Liver (tissue), 9 donors: Measurements from ENCODE around the gene PLEKHB2. TPM values are rescaled to one million over a fixed set of nuclear protein-coding genes. Genes with fewer than 3 reads are reported as not detected.

ENCODE experiments used
- DNase-seq: peaks from one replicate; pipeline ENCODE4 v3.0.0-alpha.2; 2017; ENCODE audit warnings: low spot score
- H3K27ac ChIP-seq, 2 donors: one replicate each; pipeline ENCODE4 v1.7.0; 2013; ENCODE audit warnings: inconsistent platforms in 2 of 2, low read length in 2 of 2, control low read depth in 1 of 2, low read depth in 1 of 2, mild to moderate bottlenecking in 1 of 2
- H3K27me3 ChIP-seq, 4 donors: one replicate each; pipeline versions ENCODE4 v1.6.1 to v1.7.0; 2013; ENCODE audit warnings: low read length in 3 of 4, inconsistent platforms in 1 of 4, mild to moderate bottlenecking in 1 of 4, moderate library complexity in 1 of 4; ENCODE audit not compliant: control insufficient read depth in 4 of 4, insufficient read depth in 4 of 4
- H3K36me3 ChIP-seq, 4 donors: one replicate each; pipeline versions ENCODE4 v1.6.1 to v1.7.0; 2013; ENCODE audit warnings: low read length in 3 of 4, mild to moderate bottlenecking in 3 of 4, low read depth in 1 of 4, moderate library complexity in 1 of 4; ENCODE audit not compliant: control insufficient read depth in 4 of 4, insufficient read depth in 3 of 4
- H3K4me1 ChIP-seq, 4 donors: one replicate each; pipeline versions ENCODE4 v1.6.1 to v1.7.0; 2013; ENCODE audit warnings: low read length in 3 of 4, mild to moderate bottlenecking in 3 of 4, moderate library complexity in 1 of 4; ENCODE audit not compliant: control insufficient read depth in 4 of 4, insufficient read depth in 4 of 4
- H3K4me3 ChIP-seq, 3 donors: one replicate each; pipeline versions ENCODE4 v1.6.1 to v1.7.0; 2013; ENCODE audit warnings: low read length in 3 of 3, control low read depth in 1 of 3, low read depth in 1 of 3, mild to moderate bottlenecking in 1 of 3
- H3K9ac ChIP-seq, 2 donors: one replicate each; pipeline ENCODE4 v1.7.0; 2013; ENCODE audit warnings: low read length in 2 of 2, mild to moderate bottlenecking in 2 of 2, moderate library complexity in 2 of 2, control low read depth in 1 of 2, low read depth in 1 of 2
- H3K9me3 ChIP-seq, 4 donors: one replicate each; pipeline versions ENCODE4 v1.6.1 to v1.7.0; 2013; ENCODE audit warnings: low read length in 3 of 4; ENCODE audit not compliant: control insufficient read depth in 4 of 4
- EGR1 ChIP-seq, 2 donors: IDR thresholded peaks; 2 replicates each; pipeline ENCODE4 v1.6.1; 2016 to 2018; ENCODE audit warnings: antibody characterized with exemption in 2 of 2, low read depth in 2 of 2
- FOXA1 ChIP-seq: IDR thresholded peaks from 2 replicates; pipeline ENCODE4 v1.6.1; 2016; ENCODE audit warnings: antibody characterized with exemption
- FOXA2 ChIP-seq: IDR thresholded peaks from 2 replicates; pipeline ENCODE4 v1.6.1; 2016; ENCODE audit warnings: antibody characterized with exemption
- GABPA ChIP-seq, 2 donors: IDR thresholded peaks in 1 of 2; conservative IDR thresholded peaks in 1 of 2; 2 replicates each; pipeline ENCODE4 v1.6.1; 2016; ENCODE audit warnings: antibody characterized with exemption in 2 of 2, mild to moderate bottlenecking in 1 of 2, moderate library complexity in 1 of 2
- HNF4A ChIP-seq, 2 donors: conservative IDR thresholded peaks; 2 replicates each; pipeline ENCODE4 v1.6.1; 2016; ENCODE audit warnings: antibody characterized with exemption in 2 of 2, mild to moderate bottlenecking in 2 of 2
- HNF4G ChIP-seq: IDR thresholded peaks from 2 replicates; pipeline ENCODE4 v1.6.1; 2016; ENCODE audit warnings: antibody characterized with exemption
- JUND ChIP-seq, 2 donors: IDR thresholded peaks; 2 replicates each; pipeline ENCODE4 v1.6.1; 2016; ENCODE audit warnings: antibody characterized with exemption in 2 of 2
- NR2F2 ChIP-seq: IDR thresholded peaks from 2 replicates; pipeline ENCODE4 v1.6.1; 2016; ENCODE audit warnings: antibody characterized with exemption
- RAD21 ChIP-seq, 2 donors: IDR thresholded peaks; 2 replicates each; pipeline ENCODE4 v1.6.1; 2016; ENCODE audit warnings: antibody characterized with exemption in 2 of 2, mild to moderate bottlenecking in 2 of 2
- RXRA ChIP-seq, 2 donors: IDR thresholded peaks; 2 replicates each; pipeline ENCODE4 v1.6.1; 2017 to 2018; ENCODE audit warnings: antibody characterized with exemption in 2 of 2, mild to moderate bottlenecking in 1 of 2
- SP1 ChIP-seq: IDR thresholded peaks from 2 replicates; pipeline ENCODE4 v1.6.1; 2018; ENCODE audit warnings: antibody characterized with exemption, mild to moderate bottlenecking
- TAF1 ChIP-seq: conservative IDR thresholded peaks from 2 replicates; pipeline ENCODE4 v1.6.1; 2016; ENCODE audit warnings: antibody characterized with exemption, mild to moderate bottlenecking
- YY1 ChIP-seq: IDR thresholded peaks from 2 replicates; pipeline ENCODE4 v1.6.1; 2016; ENCODE audit warnings: antibody characterized with exemption, mild to moderate bottlenecking
- WGBS: extraction: QIAGEN DNeasy Blood & Tissue Kit; methylation state at CpG from one replicate; pipeline ENCODE4 v1.1.7; 2013; 5-methylcytosine and 5-hydroxymethylcytosine counted together
- polyA plus RNA-seq, 2 donors: library from polyadenylated mRNA; stranded (reverse) in 1 of 2; unstranded in 1 of 2; fragments of 200-250 nt in 1 of 2; fragments of >200 nt in 1 of 2; fragmentation: Nextera tagmentation in 1 of 2; extraction: Ambion mirVana in 1 of 2; gene quantifications; one replicate each; pipeline versions ENCODE4 v1.2.1 to v1.2.3, GENCODE V29; 2013 to 2015
- total RNA-seq, 2 donors: library from RNA; depleted of rRNA; stranded (reverse); fragments of >200 nt; gene quantifications; one replicate each; pipeline ENCODE4 v1.2.3, GENCODE V29; 2014
- TF ChIP-seq, protein P1 (sequence below): IDR thresholded peaks from 2 replicates; pipeline ENCODE4 v1.6.1; 2016; ENCODE audit warnings: antibody characterized with exemption
- TF ChIP-seq, protein P2 (sequence below): IDR thresholded peaks from 2 replicates; pipeline ENCODE4 v1.6.1; 2016; ENCODE audit warnings: antibody characterized with exemption
- TF ChIP-seq, protein P3 (sequence below): fragments of 150-350 bp; IDR thresholded peaks from 2 replicates; pipeline ENCODE4 v1.5.1; 2017; ENCODE audit warnings: improper control_type of control experiment, low read depth, low read length; ENCODE audit not compliant: missing input control
- donor health status: healthy.
- donor health status: healthy.
- donor health status: healthy.
- donor health status: healthy.
- donor health status: healthy.

Gene PLEKHB2
- total and polyA plus RNA-seq, 4 donors = 8.6 to 34.9 (median 18.8) TPM

DNA sequence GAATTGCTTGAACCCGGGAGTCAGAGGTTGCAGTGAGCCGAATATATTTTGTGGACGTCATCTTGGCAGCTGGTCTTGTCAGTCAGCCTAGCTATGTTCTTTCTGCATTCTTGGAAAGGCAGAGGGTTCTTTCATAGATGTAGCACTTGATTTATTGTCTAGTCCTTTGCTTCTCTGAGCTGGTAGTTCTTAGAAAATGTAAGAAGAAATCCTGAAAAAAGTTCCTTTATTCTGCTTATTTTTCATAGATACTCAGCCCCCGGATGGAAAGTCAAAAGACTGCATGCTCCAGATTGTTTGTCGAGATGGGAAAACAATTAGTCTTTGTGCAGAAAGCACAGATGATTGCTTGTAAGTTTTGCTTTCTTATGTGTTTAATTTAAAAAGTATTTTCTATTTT is 21.3 kb downstream of the PLEKHB2 start:
- Histone ChIP-seq H3K27me3 (no peaks in the 10 kb centered on the region), H3K4me1 (no peaks in the 10 kb centered on the region), H3K27ac (no peak overlapping the region), H3K36me3 (peaks cover 8 to 44% (median 42%) of the 10 kb centered on the region in 4 donors), H3K9me3 (no peaks in the 10 kb centered on the region), H3K9ac (no peak overlapping the region), H3K4me3 (no peak overlapping the region)
- no peak for DNase-seq
- 95% methylated on average over 5 of the region's 5 CpGs for WGBS
- TF ChIP-seq GABPA (IDR thresholded peaks at IDR 0.05 in 1 of 2, conservative IDR thresholded peaks at IDR 0.05 in 1 of 2) = no peak
- TF ChIP-seq TAF1 = no peak

DNA sequence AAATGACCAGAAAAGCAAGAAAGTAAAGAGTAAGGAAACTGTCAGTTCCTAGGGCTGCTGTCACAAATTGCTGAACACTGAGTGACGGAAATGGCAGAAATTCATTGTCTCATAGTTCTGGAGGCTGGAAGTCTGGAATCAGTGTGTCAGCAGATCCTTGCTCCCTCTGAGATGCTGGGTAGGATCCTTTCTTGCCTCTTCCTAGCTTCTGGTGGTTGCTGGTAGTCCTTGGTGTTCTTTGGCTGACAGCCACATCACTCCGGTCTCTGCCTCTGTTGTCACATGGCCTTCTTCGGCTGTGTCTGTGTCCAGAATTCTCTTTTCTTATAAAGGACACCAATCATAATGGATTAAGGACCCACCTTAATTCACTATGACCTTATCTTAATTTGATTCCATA is 21.9 kb downstream of the PLEKHB2 start:
- WGBS = 97% methylated on average over 3 of the region's 3 CpGs
- Histone ChIP-seq H3K9ac (no peak overlapping the region), H3K9me3 (no peaks in the 10 kb centered on the region), H3K4me1 (no peaks in the 10 kb centered on the region), H3K27ac (no peak overlapping the region), H3K27me3 (no peaks in the 10 kb centered on the region), H3K36me3 (peaks cover 8 to 47% (median 42%) of the 10 kb centered on the region in 4 donors), H3K4me3 (no peak overlapping the region)
- no peak for DNase-seq
- TF ChIP-seq YY1 (no peak), HNF4A (conservative IDR thresholded peaks at IDR 0.05) (no peak), HNF4G (no peak), GABPA (IDR thresholded peaks at IDR 0.05 in 1 of 2, conservative IDR thresholded peaks at IDR 0.05 in 1 of 2) (no peak), FOXA1 (no peak), SP1 (no peak), EGR1 (IDR thresholded peaks at IDR 0.05; ENCODE audit: low read depth in 2 of 2) (no peak), RXRA (IDR thresholded peaks at IDR 0.05) (no peak), RAD21 (IDR thresholded peaks at IDR 0.05) (no peak), JUND (IDR thresholded peaks at IDR 0.05) (no peak), FOXA2 (no peak)
- TF ChIP-seq, protein P1, sequence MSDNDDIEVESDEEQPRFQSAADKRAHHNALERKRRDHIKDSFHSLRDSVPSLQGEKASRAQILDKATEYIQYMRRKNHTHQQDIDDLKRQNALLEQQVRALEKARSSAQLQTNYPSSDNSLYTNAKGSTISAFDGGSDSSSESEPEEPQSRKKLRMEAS = no peak
- TF ChIP-seq, protein P2, sequence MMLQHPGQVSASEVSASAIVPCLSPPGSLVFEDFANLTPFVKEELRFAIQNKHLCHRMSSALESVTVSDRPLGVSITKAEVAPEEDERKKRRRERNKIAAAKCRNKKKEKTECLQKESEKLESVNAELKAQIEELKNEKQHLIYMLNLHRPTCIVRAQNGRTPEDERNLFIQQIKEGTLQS = no peak
- TF ChIP-seq, protein P3, sequence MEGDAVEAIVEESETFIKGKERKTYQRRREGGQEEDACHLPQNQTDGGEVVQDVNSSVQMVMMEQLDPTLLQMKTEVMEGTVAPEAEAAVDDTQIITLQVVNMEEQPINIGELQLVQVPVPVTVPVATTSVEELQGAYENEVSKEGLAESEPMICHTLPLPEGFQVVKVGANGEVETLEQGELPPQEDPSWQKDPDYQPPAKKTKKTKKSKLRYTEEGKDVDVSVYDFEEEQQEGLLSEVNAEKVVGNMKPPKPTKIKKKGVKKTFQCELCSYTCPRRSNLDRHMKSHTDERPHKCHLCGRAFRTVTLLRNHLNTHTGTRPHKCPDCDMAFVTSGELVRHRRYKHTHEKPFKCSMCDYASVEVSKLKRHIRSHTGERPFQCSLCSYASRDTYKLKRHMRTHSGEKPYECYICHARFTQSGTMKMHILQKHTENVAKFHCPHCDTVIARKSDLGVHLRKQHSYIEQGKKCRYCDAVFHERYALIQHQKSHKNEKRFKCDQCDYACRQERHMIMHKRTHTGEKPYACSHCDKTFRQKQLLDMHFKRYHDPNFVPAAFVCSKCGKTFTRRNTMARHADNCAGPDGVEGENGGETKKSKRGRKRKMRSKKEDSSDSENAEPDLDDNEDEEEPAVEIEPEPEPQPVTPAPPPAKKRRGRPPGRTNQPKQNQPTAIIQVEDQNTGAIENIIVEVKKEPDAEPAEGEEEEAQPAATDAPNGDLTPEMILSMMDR = no peak

DNA sequence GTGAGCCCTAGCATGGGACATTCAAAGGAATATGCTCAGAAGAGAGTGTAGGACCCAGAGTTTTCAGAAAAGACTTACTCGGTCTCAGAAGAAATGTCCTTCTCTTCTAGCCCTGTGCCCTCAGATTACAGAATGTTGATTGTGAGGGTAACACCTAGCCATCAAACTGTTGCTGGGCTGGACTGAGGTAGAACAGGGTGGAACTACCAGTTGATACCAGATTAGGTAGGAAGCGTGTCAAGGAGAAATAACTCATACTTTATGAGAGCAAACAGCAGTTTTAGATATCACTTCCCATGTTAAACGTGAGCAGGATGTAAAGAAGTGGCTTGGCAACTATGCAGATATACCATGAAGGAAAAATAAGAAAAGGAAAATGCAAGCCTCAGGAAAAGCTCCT is 22.8 kb downstream of the PLEKHB2 start:
- Histone ChIP-seq H3K4me1 (no peaks in the 10 kb centered on the region), H3K4me3 (no peak overlapping the region), H3K27me3 (no peaks in the 10 kb centered on the region), H3K9ac (no peak overlapping the region), H3K9me3 (no peaks in the 10 kb centered on the region), H3K27ac (no peak overlapping the region), H3K36me3 (peaks cover 16 to 54% (median 45%) of the 10 kb centered on the region in 4 donors)
- no peak for TF ChIP-seq HNF4G
- no peak for TF ChIP-seq NR2F2
- TF ChIP-seq EGR1 (IDR thresholded peaks at IDR 0.05; ENCODE audit: low read depth in 2 of 2) = no peak
- TF ChIP-seq, protein P3 = no peak
- TF ChIP-seq HNF4A (conservative IDR thresholded peaks at IDR 0.05) = no peak
- WGBS = 87% methylated on average over 3 of the region's 3 CpGs
- no peak for DNase-seq
